Sigmoid colon (tissue), 7 donors: ENCODE measurements around the gene CEP85. TPM values are rescaled to one million over a fixed set of nuclear protein-coding genes. Genes with fewer than 3 reads are reported as not detected.

ENCODE experiments used
- DNase-seq: peaks from one replicate; pipeline ENCODE4 v3.0.0-alpha.2; 2019
- H3K27ac ChIP-seq, 4 donors: fragments of 200-600 bp; sonication (generic); one replicate each; pipeline ENCODE4 v1.5.1; 2016 to 2019; ENCODE audit warnings: mild to moderate bottlenecking in 1 of 4
- H3K27me3 ChIP-seq, 3 donors: fragments of 200-600 bp; sonication (generic); one replicate each; pipeline ENCODE4 v1.5.1; 2019; ENCODE audit warnings: mild to moderate bottlenecking in 1 of 3
- H3K36me3 ChIP-seq, 4 donors: fragments of 200-600 bp; sonication (generic); one replicate each; pipeline ENCODE4 v1.5.1; 2016 to 2019
- H3K4me1 ChIP-seq, 4 donors: fragments of 200-600 bp; sonication (generic); one replicate each; pipeline ENCODE4 v1.5.1; 2017 to 2019
- H3K4me3 ChIP-seq, 4 donors: fragments of 200-600 bp; sonication (generic); one replicate each; pipeline ENCODE4 v1.5.1; 2017 to 2019; ENCODE audit warnings: mild to moderate bottlenecking in 2 of 4, moderate library complexity in 1 of 4
- H3K9me3 ChIP-seq, 4 donors: fragments of 200-600 bp in 3 of 4; sonication (generic) in 3 of 4; one replicate each; pipeline versions ENCODE4 v1.5.1 to v1.6.1; 2013 to 2019
- EP300 ChIP-seq, 4 donors: sonication (generic); formaldehyde crosslinking; IDR thresholded peaks; one replicate each; pipeline ENCODE4 v1.6.1; 2017; ENCODE audit warnings: antibody characterized with exemption in 4 of 4
- POLR2A ChIP-seq, 2 donors: fragments of 450-650 bp; IDR thresholded peaks; one replicate each; pipeline ENCODE4 v1.6.1; 2016; ENCODE audit warnings: antibody characterized with exemption in 2 of 2, mild to moderate bottlenecking in 2 of 2, moderate library complexity in 2 of 2
- POLR2AphosphoS5 ChIP-seq, 4 donors: sonication (generic); formaldehyde crosslinking; IDR thresholded peaks; one replicate each; pipeline ENCODE4 v1.6.1; 2017; ENCODE audit warnings: antibody characterized with exemption in 4 of 4
- WGBS, 2 donors: extraction: QIAGEN DNeasy Blood & Tissue Kit; methylation state at CpG; one replicate each; pipeline ENCODE4 v1.1.7; 2013; 5-methylcytosine and 5-hydroxymethylcytosine counted together
- intact Hi-C: fragments of 100-400 bp; cut with DNase I; formaldehyde crosslinking; loops from one replicate; pipeline ENCODE4 v1.15.1; 2023
- polyA plus RNA-seq, 3 donors: library from polyadenylated mRNA; stranded (reverse); fragments of 200-250 nt; gene quantifications; one replicate each; pipeline ENCODE4 v1.2.3, GENCODE V29; 2013
- total RNA-seq, 4 donors: library from RNA; depleted of rRNA; stranded (reverse); fragments of >200 nt; gene quantifications; one replicate each; pipeline ENCODE4 v1.1.0, GENCODE V29; 2016
- TF ChIP-seq, protein P1 (sequence below), 4 experiments: fragments of 450-650 bp in 3 of 4; fragments of 200-600 bp in 1 of 4; IDR thresholded peaks; one replicate each; pipeline ENCODE4 v1.5.1; 2016 to 2019; ENCODE audit warnings: antibody characterized with exemption in 4 of 4, mild to moderate bottlenecking in 3 of 4, moderate library complexity in 2 of 4
- donor health status: healthy with polysubstance abuse.
- donor health status: Bipolar disorder and iron deficiency.
- donor health status: healthy.

The CEP85 gene
- total and polyA plus RNA-seq, 7 donors, result 1.9 to 12.9 (median 3.9) TPM

DNA sequence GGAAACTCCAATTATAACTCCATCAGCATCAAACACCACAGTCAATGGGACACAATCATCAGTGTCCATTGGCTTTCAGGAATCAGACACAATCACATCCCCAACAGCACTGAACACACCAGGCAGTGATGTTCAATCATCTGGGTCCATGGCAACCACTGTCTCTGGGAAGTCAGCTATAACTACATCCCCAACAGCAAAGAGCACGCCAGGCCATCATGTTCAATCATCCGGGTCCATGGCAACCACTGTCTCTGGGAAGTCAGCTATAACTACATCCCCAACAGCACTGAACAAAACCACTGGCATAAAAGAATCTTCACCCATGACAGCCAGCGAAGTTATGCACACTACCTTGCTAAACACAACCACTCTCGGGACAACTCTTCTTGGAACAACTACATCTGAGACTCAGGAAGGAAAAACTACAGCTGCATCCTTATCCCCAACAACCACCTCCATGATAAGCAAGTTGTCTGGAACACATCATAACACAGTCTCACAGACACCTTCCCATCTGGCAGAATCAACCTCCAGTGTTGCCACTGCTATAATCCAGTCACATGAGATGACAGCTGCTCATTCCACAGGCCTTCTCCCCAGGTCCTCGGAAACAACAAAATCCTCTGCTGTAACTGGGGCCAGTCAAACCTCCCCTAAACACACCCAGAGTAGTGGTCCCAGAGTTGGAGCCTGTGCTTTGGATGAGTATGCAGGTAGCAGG, 23.7 kb upstream of the CEP85 start:
- Histone ChIP-seq H3K9me3 (no peaks in the 10 kb centered on the region), H3K27ac (no peak overlapping the region), H3K4me1 (no peaks in the 10 kb centered on the region), H3K36me3 (no peaks in the 10 kb centered on the region), H3K27me3 (no peaks in the 10 kb centered on the region), H3K4me3 (no peak overlapping the region)
- TF ChIP-seq POLR2AphosphoS5 (IDR thresholded peaks at IDR 0.05), result no peak
- TF ChIP-seq POLR2A (IDR thresholded peaks at IDR 0.05), result no peak
- TF ChIP-seq, protein P1, sequence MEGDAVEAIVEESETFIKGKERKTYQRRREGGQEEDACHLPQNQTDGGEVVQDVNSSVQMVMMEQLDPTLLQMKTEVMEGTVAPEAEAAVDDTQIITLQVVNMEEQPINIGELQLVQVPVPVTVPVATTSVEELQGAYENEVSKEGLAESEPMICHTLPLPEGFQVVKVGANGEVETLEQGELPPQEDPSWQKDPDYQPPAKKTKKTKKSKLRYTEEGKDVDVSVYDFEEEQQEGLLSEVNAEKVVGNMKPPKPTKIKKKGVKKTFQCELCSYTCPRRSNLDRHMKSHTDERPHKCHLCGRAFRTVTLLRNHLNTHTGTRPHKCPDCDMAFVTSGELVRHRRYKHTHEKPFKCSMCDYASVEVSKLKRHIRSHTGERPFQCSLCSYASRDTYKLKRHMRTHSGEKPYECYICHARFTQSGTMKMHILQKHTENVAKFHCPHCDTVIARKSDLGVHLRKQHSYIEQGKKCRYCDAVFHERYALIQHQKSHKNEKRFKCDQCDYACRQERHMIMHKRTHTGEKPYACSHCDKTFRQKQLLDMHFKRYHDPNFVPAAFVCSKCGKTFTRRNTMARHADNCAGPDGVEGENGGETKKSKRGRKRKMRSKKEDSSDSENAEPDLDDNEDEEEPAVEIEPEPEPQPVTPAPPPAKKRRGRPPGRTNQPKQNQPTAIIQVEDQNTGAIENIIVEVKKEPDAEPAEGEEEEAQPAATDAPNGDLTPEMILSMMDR (IDR thresholded peaks at IDR 0.05), result no peak
- TF ChIP-seq EP300 (IDR thresholded peaks at IDR 0.05), result no peak
- no peak for DNase-seq
- intact Hi-C loops, result no loop called here
- 88 to 90% methylated on average over 5 of the region's 5 CpGs for WGBS, 2 donors

DNA sequence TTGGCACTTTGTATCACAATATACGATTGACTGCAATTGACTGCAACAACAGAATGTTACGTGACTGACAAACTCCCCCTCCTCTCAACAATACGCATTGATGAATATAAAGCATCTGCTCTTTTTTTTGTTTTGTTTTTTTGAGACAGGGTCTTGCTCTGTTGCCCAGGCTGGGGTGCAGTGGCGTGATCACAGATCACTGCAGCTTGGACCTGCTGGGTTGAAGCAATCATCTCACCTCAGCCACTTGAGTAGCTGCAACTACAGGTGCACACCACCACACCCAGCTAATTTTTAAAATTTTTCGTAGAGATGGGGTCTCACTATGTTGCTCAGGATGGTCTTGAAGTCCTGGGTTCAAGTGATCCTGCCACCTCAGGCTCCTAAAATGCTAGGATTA, 21.3 kb upstream of the CEP85 start:
- DNase-seq, result no peak
- 90 to 93% methylated on average over 5 of the region's 5 CpGs for WGBS, 2 donors

DNA sequence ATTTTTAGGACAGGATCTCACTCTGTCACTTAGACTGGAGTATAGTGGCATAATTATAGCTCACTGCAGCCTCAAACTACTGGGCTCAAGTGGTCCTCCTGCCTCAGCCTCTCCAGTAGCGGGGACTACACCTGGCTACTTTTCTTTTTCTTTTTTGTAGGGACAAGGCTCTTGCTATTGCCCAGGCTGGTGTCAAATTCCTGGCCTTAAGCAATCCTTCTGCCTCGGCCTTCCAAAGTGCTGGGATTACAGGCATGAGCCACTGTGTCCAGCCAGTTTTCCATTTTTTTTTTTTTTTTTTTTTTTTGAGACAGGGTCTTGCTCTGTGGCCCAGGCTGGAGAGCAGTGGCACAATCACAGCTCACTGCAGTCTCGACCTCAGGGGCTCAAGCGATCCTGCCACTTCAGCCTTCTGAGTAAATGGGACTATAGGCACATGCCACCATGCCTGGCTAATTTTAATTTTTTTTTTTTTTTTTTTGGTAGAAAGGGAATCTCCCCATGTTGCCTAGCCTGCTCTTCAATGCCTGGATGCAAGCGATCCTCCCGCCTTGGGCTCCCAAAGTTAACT, 20.6 kb upstream of the CEP85 start:
- Histone ChIP-seq H3K27me3 (no peaks in the 10 kb centered on the region), H3K9me3 (no peaks in the 10 kb centered on the region), H3K27ac (no peak overlapping the region), H3K4me1 (no peaks in the 10 kb centered on the region), H3K4me3 (no peak overlapping the region), H3K36me3 (no peaks in the 10 kb centered on the region)
- intact Hi-C loops, result no loop called here
- TF ChIP-seq EP300 (IDR thresholded peaks at IDR 0.05) (no peak), POLR2AphosphoS5 (IDR thresholded peaks at IDR 0.05) (no peak), POLR2A (IDR thresholded peaks at IDR 0.05) (no peak)
- TF ChIP-seq, protein P1 (IDR thresholded peaks at IDR 0.05), result no peak
- WGBS, 2 donors, result 90 to 92% methylated on average over 6 of the region's 6 CpGs
- DNase-seq, result no peak

More for the DNA sequence above, 21.3 kb upstream of the CEP85 start:
- H3K27ac ChIP-seq, result no peak overlapping the region
- intact Hi-C loops, result no loop called here
- H3K4me3 ChIP-seq, result no peak overlapping the region
- H3K36me3 ChIP-seq, result no peaks in the 10 kb centered on the region
- no peaks in the 10 kb centered on the region for H3K27me3 ChIP-seq
- H3K4me1 ChIP-seq, result no peaks in the 10 kb centered on the region
- H3K9me3 ChIP-seq, result no peaks in the 10 kb centered on the region
- TF ChIP-seq POLR2AphosphoS5 (IDR thresholded peaks at IDR 0.05) (no peak), POLR2A (IDR thresholded peaks at IDR 0.05) (no peak)

DNA sequence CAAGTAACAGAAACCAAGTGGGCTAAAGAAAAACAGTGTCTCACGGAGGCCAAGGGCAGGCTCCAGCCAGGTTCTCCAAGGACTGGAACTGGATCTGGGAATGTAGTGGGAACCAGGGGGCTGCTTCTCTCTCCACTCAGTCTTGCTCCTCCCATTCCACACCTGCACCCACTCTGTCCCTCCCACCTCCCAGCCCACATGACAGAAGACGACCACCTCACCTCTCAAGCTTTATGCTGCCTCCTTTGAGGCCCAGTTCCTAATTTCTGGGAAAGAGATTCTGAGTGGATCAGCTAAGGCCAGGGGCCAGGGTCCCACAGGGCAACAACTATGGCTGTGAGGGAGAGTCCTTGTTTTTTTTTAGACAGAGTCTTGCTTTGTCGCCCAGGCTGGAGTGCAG, 18.8 kb upstream of the CEP85 start:
- no peak overlapping the region for H3K4me3 ChIP-seq
- peaks cover 0 to 3% (median 0%) of the 10 kb centered on the region in 3 donors for H3K27me3 ChIP-seq
- H3K4me1 ChIP-seq, result no peaks in the 10 kb centered on the region
- no peaks in the 10 kb centered on the region for H3K36me3 ChIP-seq
- 52 to 55% methylated on average over 3 of the region's 3 CpGs for WGBS, 2 donors
- H3K9me3 ChIP-seq, result no peaks in the 10 kb centered on the region
- TF ChIP-seq POLR2A (IDR thresholded peaks at IDR 0.05) (no peak), POLR2AphosphoS5 (IDR thresholded peaks at IDR 0.05) (no peak), EP300 (IDR thresholded peaks at IDR 0.05) (no peak)
- TF ChIP-seq, protein P1 (IDR thresholded peaks at IDR 0.05), result no peak
- H3K27ac ChIP-seq, result no peak overlapping the region
- intact Hi-C loops, result no loop called here
- DNase-seq, result no peak

DNA sequence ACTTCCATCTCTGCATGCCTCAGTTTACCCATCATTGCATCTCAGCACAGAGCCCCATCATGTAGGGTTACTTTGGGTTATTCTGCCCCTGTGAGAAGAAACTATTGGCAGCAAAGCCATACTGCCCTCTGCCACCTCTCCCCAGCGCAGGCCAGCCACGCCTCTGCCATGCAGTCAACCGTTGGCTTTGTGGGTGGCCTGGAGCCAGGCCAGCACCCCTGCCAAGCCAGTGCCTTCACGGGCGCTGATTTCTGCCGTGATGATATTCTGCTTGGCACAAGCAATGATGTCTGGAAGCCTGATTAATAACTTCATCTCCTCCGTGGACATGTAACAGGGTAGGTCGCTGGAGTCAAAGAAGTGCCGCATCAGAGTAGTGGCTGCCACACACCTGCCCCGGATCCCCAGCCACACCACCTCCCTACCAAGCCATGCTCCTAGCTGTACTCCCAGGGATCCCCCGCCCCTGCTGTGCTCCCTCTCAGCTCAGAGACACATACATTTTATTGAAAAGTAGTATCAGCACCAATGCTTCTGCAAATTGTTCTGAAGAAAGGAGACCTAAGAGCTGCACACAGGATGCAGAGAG, 15.0 kb upstream of the CEP85 start:
- no peak overlapping the region for H3K4me3 ChIP-seq
- H3K27me3 ChIP-seq, result peaks cover 0 to 3% (median 0%) of the 10 kb centered on the region in 3 donors
- WGBS, 2 donors, result 18 to 69% methylated on average over 11 of the region's 11 CpGs
- H3K27ac ChIP-seq, result no peak overlapping the region
- intact Hi-C loops, result no loop called here
- DNase-seq, result peak; percentile 28
- TF ChIP-seq EP300 (IDR thresholded peaks at IDR 0.05) (no peak), POLR2AphosphoS5 (IDR thresholded peaks at IDR 0.05) (no peak), POLR2A (IDR thresholded peaks at IDR 0.05) (no peak)
- TF ChIP-seq, protein P1 (IDR thresholded peaks at IDR 0.05), result no peak
- H3K36me3 ChIP-seq, result no peaks in the 10 kb centered on the region
- H3K9me3 ChIP-seq, result no peaks in the 10 kb centered on the region
- H3K4me1 ChIP-seq, result no peaks in the 10 kb centered on the region
